Smooth muscle cell of the umbilical artery (primary cell): Measurements from ENCODE around the gene CCDC127. TPM values are rescaled to one million over a fixed set of nuclear protein-coding genes. Genes with fewer than 3 reads are reported as not detected.

Experiments
- total RNA-seq: library from RNA; depleted of rRNA; stranded (reverse); fragments of >200 nt; gene quantifications from 2 replicates; pipeline ENCODE4 v1.2.3, GENCODE V29; 2014

CCDC127 gene, protein sequence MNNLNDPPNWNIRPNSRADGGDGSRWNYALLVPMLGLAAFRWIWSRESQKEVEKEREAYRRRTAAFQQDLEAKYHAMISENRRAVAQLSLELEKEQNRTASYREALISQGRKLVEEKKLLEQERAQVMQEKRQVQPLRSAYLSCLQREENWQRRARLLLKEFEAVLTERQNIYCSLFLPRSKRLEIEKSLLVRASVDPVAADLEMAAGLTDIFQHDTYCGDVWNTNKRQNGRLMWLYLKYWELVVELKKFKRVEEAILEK
- 5.3 and 5.7 TPM in 2 replicates for total RNA-seq

DNA sequence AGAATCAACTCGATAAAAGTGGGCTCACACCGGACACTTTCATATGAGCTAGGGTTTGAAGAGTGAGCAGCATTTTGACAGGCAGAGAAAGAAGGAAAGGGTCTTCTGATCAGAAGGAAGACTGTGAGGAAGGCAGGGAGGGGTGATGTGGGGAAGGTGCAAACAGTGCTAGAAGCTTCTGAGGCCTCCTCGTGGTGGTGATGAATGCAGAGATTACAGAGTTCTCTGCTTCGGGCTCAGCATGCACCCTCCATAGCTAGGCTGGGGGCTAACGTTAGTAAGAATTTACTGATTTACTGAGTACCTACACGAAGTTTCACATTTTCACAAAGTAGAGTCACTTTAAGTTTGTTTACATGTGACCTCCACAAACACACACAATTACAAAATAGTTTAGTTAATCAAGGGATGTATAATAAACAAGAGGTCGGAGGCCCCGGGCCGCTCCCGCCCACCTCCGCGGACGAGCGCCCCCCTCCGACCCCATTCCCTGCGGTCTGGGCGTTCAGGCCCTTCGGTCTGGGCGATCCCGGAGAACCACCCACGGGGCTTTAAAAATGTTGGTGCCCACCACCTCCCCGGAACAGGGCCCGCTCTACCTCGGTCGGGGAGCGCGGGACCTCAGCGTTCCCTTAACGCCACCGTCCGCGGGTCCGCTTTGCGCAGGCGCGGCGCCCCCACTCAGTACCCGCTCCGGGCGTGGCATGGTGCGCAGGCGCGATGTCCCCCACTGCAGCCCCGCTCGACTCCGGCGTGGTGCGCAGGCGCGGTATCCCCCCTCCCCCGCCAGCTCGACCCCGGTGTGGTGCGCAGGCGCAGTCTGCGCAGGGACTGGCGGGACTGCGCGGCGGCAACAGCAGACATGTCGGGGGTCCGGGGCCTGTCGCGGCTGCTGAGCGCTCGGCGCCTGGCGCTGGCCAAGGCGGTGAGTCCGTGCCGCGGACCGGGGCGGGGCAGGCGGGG, at the start of gene CCDC127, which contains the start of gene SDHA:
Gene CCDC127 (minus strand): TSS at position 660 of the 963 bp plus-strand sequence. CDS start 1,304 bp downstream, outside the sequence.
Gene SDHA (plus strand): TSS at position 827 of the 963 bp plus-strand sequence. CDS start 36 bp downstream, at position 863.

DNA sequence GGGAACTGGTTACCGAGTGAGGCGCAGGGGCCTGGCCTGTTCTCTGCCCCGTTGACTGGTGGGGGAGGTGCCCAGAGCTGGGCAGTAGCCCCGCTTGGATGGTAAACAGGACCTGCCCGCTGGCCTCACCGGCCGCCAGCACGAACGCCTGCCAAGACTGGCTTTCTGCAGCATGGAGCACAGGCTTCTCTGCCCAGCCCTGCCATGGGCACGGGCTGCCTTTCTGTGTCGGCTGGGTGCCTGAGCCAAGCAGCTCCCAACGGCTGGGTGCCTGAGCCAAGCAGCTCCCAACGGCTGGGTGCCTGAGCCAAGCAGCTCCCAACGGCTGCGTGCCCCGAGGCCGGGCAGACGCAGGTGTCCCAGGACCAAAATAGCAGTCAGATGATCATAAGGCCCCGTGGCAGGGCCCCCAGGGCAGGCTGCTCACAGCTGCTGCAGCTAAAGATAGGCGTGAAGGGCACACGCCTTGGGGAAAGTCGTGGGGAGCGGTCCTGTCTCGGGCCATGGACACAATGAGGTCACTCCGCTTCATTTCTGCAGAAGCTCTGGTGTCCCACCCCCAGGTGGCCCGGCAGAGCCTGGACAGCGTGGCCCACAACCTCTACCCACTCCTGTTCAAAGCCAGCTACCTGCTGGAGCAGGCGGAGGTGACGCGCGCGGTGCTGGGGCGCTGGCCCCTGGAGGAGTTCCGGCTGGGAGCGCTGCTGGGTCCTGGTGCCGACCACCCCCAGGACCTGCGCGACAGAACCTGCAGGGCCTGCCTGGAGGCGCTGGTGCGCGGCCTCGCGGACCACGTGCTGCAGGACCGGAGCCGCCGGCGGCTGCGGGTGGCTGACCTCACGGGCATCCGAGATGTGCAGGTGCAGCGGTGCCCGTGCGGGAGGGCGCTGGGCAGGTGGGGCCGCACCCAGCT, 26.7 kb downstream of the CCDC127 start, which contains the start of gene LRRC14B:
Gene LRRC14B (plus strand): TSS at position 460 of the 913 bp plus-strand sequence. CDS start 44 bp downstream, at position 504.

Other genes with a start within 250 kb of the CCDC127 start
- 0.28 and 0.30 TPM in 2 replicates for gene PLEKHG4B, start 126.0 kb downstream of the CCDC127 start, total RNA-seq
- not detected in 2 replicates for gene LRRC14B, start 26.7 kb downstream of the CCDC127 start, total RNA-seq
- gene SDHA, start 167 bp upstream of the CCDC127 start, total RNA-seq: 81.1 and 102 TPM in 2 replicates
- 102 and 136 TPM in 2 replicates for gene PDCD6, start 53.5 kb upstream of the CCDC127 start, total RNA-seq
- gene AHRR, start 103.6 kb upstream of the CCDC127 start, total RNA-seq: 4.6 and 10.7 TPM in 2 replicates
- gene EXOC3, start 225.0 kb upstream of the CCDC127 start, total RNA-seq: 39.8 and 41.3 TPM in 2 replicates